ENCODE measurements around the gene RHPN2. TPM values are rescaled to one million over a fixed set of nuclear protein-coding genes. Genes with fewer than 3 reads are reported as not detected.
A peak's percentile ranks its signal among the peaks of the same experiment; 100 is the strongest.
"Not testable (repeated sequence)": the region's sequence is repeated elsewhere in the genome, so short reads cannot be mapped to it uniquely, and the experiment has no call there.

The RHPN2 gene
- total and polyA plus RNA-seq, 2 of the 13 experiments (the other 11 are each of a cell fraction or from before 2014, with no cell fraction given) = 20.3 to 48.0 TPM

GRCh38 chr19:33025468-33026238 lies 39.0 kb downstream of the RHPN2 start (continued):
- TF ChIP-seq NR2F6 (IDR thresholded peaks at IDR 0.05) (peak; percentile 88), NR2F6 (CRISPR knock-in tag; IDR thresholded peaks at IDR 0.05) (peak; percentile 85), SOX5 (CRISPR knock-in tag; IDR thresholded peaks at IDR 0.05; ENCODE audit: borderline replicate concordance) (peak; percentile 92), FOXJ3 (CRISPR knock-in tag; IDR thresholded peaks at IDR 0.05; ENCODE audit: borderline replicate concordance) (0 out of 2 replicates have a peak, but pooled peaks have one; percentile 29), NFKBIZ (CRISPR knock-in tag; IDR thresholded peaks at IDR 0.05) (0 out of 2 replicates have a peak, but pooled peaks have one; percentile 27), NCOA2 (CRISPR knock-in tag; IDR thresholded peaks at IDR 0.05) (peak; percentile 68), RARA (CRISPR knock-in tag; IDR thresholded peaks at IDR 0.05) (peak; percentile 66), ZMYM2 (CRISPR knock-in tag; IDR thresholded peaks at IDR 0.05) (0 out of 2 replicates have a peak, but pooled peaks have one; percentile 19), ARID3A (IDR thresholded peaks at IDR 0.05; ENCODE audit: low read depth, low read length) (0 out of 2 replicates have a peak, but pooled peaks have one; percentile 35), RCOR2 (CRISPR knock-in tag; IDR thresholded peaks at IDR 0.05) (peak; percentile 63; the same call in 1 of the 2 replicates), MIXL1 (CRISPR knock-in tag; IDR thresholded peaks at IDR 0.05) (peak; percentile 72; the same call in 1 of the 2 replicates), FOSL2 (CRISPR knock-in tag; IDR thresholded peaks at IDR 0.05) (0 out of 2 replicates have a peak, but pooled peaks have one; percentile 13), HNF1A (IDR thresholded peaks at IDR 0.05; ENCODE audit: low read depth) (peak; percentile 73), HNF1A (CRISPR knock-in tag; IDR thresholded peaks at IDR 0.05; ENCODE audit: borderline replicate concordance) (peak; percentile 45; the same call in 1 of the 2 replicates), NR2F2 (IDR thresholded peaks at IDR 0.05; ENCODE audit: borderline replicate concordance, low read depth) (peak; percentile 65), ELF3 (CRISPR knock-in tag; IDR thresholded peaks at IDR 0.05) (0 out of 2 replicates have a peak, but pooled peaks have one; percentile 45), RXRB (CRISPR knock-in tag; IDR thresholded peaks at IDR 0.05; ENCODE audit: borderline replicate concordance) (peak; percentile 76), MIER3 (CRISPR knock-in tag; IDR thresholded peaks at IDR 0.05; ENCODE audit: borderline replicate concordance) (peak; percentile 53; the same call in 1 of the 2 replicates), ASH2L (IDR thresholded peaks at IDR 0.05; ENCODE audit: insufficient read length, low read depth, low read length) (peak; percentile 62), FOXA1 (CRISPR knock-in tag; IDR thresholded peaks at IDR 0.05) (peak; percentile 65), HNF4A (CRISPR knock-in tag; IDR thresholded peaks at IDR 0.05) (peak; percentile 79), SOX6 (CRISPR knock-in tag; IDR thresholded peaks at IDR 0.05) (peak; percentile 92), TEAD3 (CRISPR knock-in tag; optimal IDR thresholded peaks at IDR 0.05; ENCODE audit: borderline replicate concordance) (peak; percentile 51)
- TF ChIP-seq, protein P1, sequence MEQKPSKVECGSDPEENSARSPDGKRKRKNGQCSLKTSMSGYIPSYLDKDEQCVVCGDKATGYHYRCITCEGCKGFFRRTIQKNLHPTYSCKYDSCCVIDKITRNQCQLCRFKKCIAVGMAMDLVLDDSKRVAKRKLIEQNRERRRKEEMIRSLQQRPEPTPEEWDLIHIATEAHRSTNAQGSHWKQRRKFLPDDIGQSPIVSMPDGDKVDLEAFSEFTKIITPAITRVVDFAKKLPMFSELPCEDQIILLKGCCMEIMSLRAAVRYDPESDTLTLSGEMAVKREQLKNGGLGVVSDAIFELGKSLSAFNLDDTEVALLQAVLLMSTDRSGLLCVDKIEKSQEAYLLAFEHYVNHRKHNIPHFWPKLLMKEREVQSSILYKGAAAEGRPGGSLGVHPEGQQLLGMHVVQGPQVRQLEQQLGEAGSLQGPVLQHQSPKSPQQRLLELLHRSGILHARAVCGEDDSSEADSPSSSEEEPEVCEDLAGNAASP (CRISPR knock-in tag; IDR thresholded peaks at IDR 0.05; ENCODE audit: borderline replicate concordance) = peak; percentile 58; the same call in 1 of the 2 replicates
- TF ChIP-seq FOXA1, SOX6 (IDR thresholded peaks at IDR 0.05): not testable (repeated sequence)

All from HepG2 (cell line).